Measurements from ENCODE around the gene SPHKAP.

The SPHKAP gene

DNA sequence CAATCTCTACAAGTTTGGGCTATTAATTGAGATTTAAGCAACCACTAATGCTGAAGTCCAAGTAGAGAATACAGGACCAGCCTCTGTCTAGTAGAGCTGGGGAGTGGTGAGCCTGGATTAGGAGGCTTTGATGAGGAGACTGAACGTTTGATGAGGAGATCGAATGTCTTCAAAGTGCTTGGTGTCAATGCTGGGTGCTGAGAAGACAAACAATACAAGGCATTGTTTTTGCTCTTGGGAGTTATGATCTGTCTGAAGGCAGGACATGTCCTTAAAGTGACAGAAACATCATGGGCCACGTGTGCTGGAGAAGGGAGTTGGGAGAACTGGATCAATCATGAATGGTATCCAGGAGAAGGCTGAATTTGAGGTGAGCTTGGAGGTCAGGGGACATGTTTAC, 143.6 kb downstream of the SPHKAP start:
- DNase-seq (ENCODE audit: low read depth) = no peak
- no peak overlapping the region for H3K4me3 ChIP-seq (ENCODE audit: control insufficient read depth, low read depth, low read length)
- TF ChIP-seq, protein P1, sequence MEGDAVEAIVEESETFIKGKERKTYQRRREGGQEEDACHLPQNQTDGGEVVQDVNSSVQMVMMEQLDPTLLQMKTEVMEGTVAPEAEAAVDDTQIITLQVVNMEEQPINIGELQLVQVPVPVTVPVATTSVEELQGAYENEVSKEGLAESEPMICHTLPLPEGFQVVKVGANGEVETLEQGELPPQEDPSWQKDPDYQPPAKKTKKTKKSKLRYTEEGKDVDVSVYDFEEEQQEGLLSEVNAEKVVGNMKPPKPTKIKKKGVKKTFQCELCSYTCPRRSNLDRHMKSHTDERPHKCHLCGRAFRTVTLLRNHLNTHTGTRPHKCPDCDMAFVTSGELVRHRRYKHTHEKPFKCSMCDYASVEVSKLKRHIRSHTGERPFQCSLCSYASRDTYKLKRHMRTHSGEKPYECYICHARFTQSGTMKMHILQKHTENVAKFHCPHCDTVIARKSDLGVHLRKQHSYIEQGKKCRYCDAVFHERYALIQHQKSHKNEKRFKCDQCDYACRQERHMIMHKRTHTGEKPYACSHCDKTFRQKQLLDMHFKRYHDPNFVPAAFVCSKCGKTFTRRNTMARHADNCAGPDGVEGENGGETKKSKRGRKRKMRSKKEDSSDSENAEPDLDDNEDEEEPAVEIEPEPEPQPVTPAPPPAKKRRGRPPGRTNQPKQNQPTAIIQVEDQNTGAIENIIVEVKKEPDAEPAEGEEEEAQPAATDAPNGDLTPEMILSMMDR (IDR thresholded peaks at IDR 0.05; ENCODE audit: control insufficient read depth, insufficient read depth, low read depth, low read length, missing control alignments) = no peak

- TF ChIP-seq, protein P1 (IDR thresholded peaks at IDR 0.05; ENCODE audit: control insufficient read depth, insufficient read depth, low read depth, low read length, missing control alignments) = no peak
- no peak overlapping the region for H3K4me3 ChIP-seq (ENCODE audit: control insufficient read depth, low read depth, low read length)
- DNase-seq (ENCODE audit: low read depth) = no peak
Observed at GRCh38 chr2:228023619-228024018, 157.9 kb downstream of the SPHKAP start.

- no peak for DNase-seq (ENCODE audit: low read depth)
- H3K4me3 ChIP-seq (ENCODE audit: control insufficient read depth, low read depth, low read length) = no peak overlapping the region
- TF ChIP-seq, protein P1 (IDR thresholded peaks at IDR 0.05; ENCODE audit: control insufficient read depth, insufficient read depth, low read depth, low read length, missing control alignments) = no peak
Observed at GRCh38 chr2:228018311-228018710, 163.2 kb downstream of the SPHKAP start.

GRCh38 chr2:228017784-228018183, 163.7 kb downstream of the SPHKAP start:
- TF ChIP-seq, protein P1 (IDR thresholded peaks at IDR 0.05; ENCODE audit: control insufficient read depth, insufficient read depth, low read depth, low read length, missing control alignments) = no peak
- no peak for DNase-seq (ENCODE audit: low read depth)
- no peak overlapping the region for H3K4me3 ChIP-seq (ENCODE audit: control insufficient read depth, low read depth, low read length)

DNA sequence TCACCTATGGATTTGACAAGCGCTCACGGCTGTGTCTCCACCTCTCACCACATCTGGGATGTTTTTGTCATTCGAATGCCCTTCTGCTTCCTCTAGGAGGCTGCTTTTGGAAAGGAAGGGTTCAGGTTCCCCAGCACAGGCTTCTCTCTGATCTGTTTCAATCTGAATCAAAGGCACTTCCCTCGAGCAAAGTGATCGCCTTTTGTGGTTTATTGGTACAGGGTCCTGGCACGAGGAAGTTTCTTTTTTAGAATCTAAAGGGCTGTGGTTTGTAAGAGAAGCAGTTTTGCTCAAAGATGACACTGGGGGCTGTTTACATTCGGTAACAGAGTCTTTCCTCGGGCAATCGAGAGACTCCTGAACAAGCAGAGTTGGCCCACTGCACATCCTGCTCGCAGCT, 165.1 kb downstream of the SPHKAP start:
- H3K4me3 ChIP-seq (ENCODE audit: control insufficient read depth, low read depth, low read length) = no peak overlapping the region
- no peak for DNase-seq (ENCODE audit: low read depth)
- TF ChIP-seq, protein P1 (IDR thresholded peaks at IDR 0.05; ENCODE audit: control insufficient read depth, insufficient read depth, low read depth, low read length, missing control alignments) = no peak

- no peak for DNase-seq (ENCODE audit: low read depth)
- H3K4me3 ChIP-seq (ENCODE audit: control insufficient read depth, low read depth, low read length) = no peak overlapping the region
- TF ChIP-seq, protein P1 (IDR thresholded peaks at IDR 0.05; ENCODE audit: control insufficient read depth, insufficient read depth, low read depth, low read length, missing control alignments) = no peak
Observed at GRCh38 chr2:228015741-228016140, 165.7 kb downstream of the SPHKAP start.

- DNase-seq (ENCODE audit: low read depth) = no peak
- H3K4me3 ChIP-seq (ENCODE audit: control insufficient read depth, low read depth, low read length) = no peak overlapping the region
- TF ChIP-seq, protein P1 (IDR thresholded peaks at IDR 0.05; ENCODE audit: control insufficient read depth, insufficient read depth, low read depth, low read length, missing control alignments) = no peak
Observed at GRCh38 chr2:227996366-227996765, 185.1 kb downstream of the SPHKAP start.
